ENCODE data around the gene LCNL1. TPM values are rescaled to one million over a fixed set of nuclear protein-coding genes. Genes with fewer than 3 reads are reported as not detected.

Gene LCNL1
- total and polyA plus RNA-seq, 7 donors, result 0.14 to 1.1 (median 0.49) TPM; not detected in 2

- 88 to 91% methylated on average over 15 of the region's 15 CpGs for WGBS, 2 donors
- intact Hi-C loops (cut with DNase I), result no loop called here
- no peak for DNase-seq
- no peak for TF ChIP-seq EP300 (IDR thresholded peaks at IDR 0.05)
- no peak for TF ChIP-seq POLR2AphosphoS5 (IDR thresholded peaks at IDR 0.05)
- no peak for TF ChIP-seq POLR2A (IDR thresholded peaks at IDR 0.05)
- TF ChIP-seq CTCF (IDR thresholded peaks at IDR 0.05), result no peak
- Histone ChIP-seq H3K9me3 (no peaks in the 10 kb centered on the region), H3K27ac (no peak overlapping the region), H3K4me1 (peaks cover 0 to under 1% (median 0%) of the 10 kb centered on the region in 4 donors), H3K4me3 (no peak overlapping the region), H3K27me3 (peaks cover 0 to 4% (median 0%) of the 10 kb centered on the region in 3 donors), H3K36me3 (no peaks in the 10 kb centered on the region)
Measured at GRCh38 chr9:136960938-136961275, 21.9 kb upstream of the LCNL1 start.

GRCh38 chr9:136961279-136962065 is 21.3 kb upstream of the LCNL1 start:
- no peak for DNase-seq
- WGBS, 2 donors, result 80 to 81% methylated on average over 23 of the region's 23 CpGs
- Histone ChIP-seq H3K4me3 (no peak overlapping the region), H3K27me3 (peaks cover 0 to 7% (median 0%) of the 10 kb centered on the region in 3 donors), H3K36me3 (no peaks in the 10 kb centered on the region), H3K4me1 (peaks cover 0 to 5% (median 2%) of the 10 kb centered on the region in 4 donors), H3K27ac (no peak overlapping the region), H3K9me3 (no peaks in the 10 kb centered on the region)
- TF ChIP-seq POLR2A (IDR thresholded peaks at IDR 0.05) (no peak), CTCF (IDR thresholded peaks at IDR 0.05) (no peak), POLR2AphosphoS5 (IDR thresholded peaks at IDR 0.05) (no peak), EP300 (IDR thresholded peaks at IDR 0.05) (no peak)
- intact Hi-C loops (cut with DNase I), result no loop called here

- Histone ChIP-seq H3K27me3 (peaks cover 0 to 7% (median 0%) of the 10 kb centered on the region in 3 donors), H3K36me3 (no peaks in the 10 kb centered on the region), H3K4me1 (peaks cover 0 to 5% (median 3%) of the 10 kb centered on the region in 4 donors), H3K9me3 (no peaks in the 10 kb centered on the region), H3K27ac (no peak overlapping the region), H3K4me3 (no peak overlapping the region)
- intact Hi-C loops (cut with DNase I), result no loop called here
- no peak for DNase-seq
- WGBS, 2 donors, result 95 to 96% methylated on average over 9 of the region's 9 CpGs
- no peak for TF ChIP-seq POLR2AphosphoS5 (IDR thresholded peaks at IDR 0.05)
Measured at GRCh38 chr9:136962163-136962562, 20.6 kb upstream of the LCNL1 start.

- Histone ChIP-seq H3K27me3 (peaks cover 0 to 7% (median 0%) of the 10 kb centered on the region in 3 donors), H3K36me3 (no peaks in the 10 kb centered on the region), H3K4me1 (peaks cover 0 to 5% (median 3%) of the 10 kb centered on the region in 4 donors), H3K4me3 (no peak overlapping the region), H3K9me3 (no peaks in the 10 kb centered on the region), H3K27ac (no peak overlapping the region)
- intact Hi-C loops (cut with DNase I), result no loop called here
- no peak for DNase-seq
- 88 to 91% methylated on average over 11 of the region's 11 CpGs for WGBS, 2 donors
- TF ChIP-seq POLR2A (IDR thresholded peaks at IDR 0.05) (no peak), POLR2AphosphoS5 (IDR thresholded peaks at IDR 0.05) (no peak)
Measured at GRCh38 chr9:136962701-136963248, 20.0 kb upstream of the LCNL1 start.

- H3K4me1 ChIP-seq, result peaks cover 0 to 5% (median 3%) of the 10 kb centered on the region in 4 donors
- H3K9me3 ChIP-seq, result no peaks in the 10 kb centered on the region
- TF ChIP-seq EP300 (IDR thresholded peaks at IDR 0.05) (no peak), CTCF (IDR thresholded peaks at IDR 0.05) (no peak), POLR2AphosphoS5 (IDR thresholded peaks at IDR 0.05) (no peak), POLR2A (IDR thresholded peaks at IDR 0.05) (no peak)
- 90 to 93% methylated on average over 15 of the region's 15 CpGs for WGBS, 2 donors
- intact Hi-C loops (cut with DNase I), result no loop called here
- no peaks in the 10 kb centered on the region for H3K36me3 ChIP-seq
- H3K27me3 ChIP-seq, result peaks cover 0 to 10% (median 0%) of the 10 kb centered on the region in 3 donors
- no peak for DNase-seq
- no peak overlapping the region for H3K4me3 ChIP-seq
- no peak overlapping the region for H3K27ac ChIP-seq
Measured at GRCh38 chr9:136963341-136963740, 19.5 kb upstream of the LCNL1 start.

All from sigmoid colon (tissue), 7 donors.